GM19455 (cell line): ENCODE data around the gene CA6.
"Not testable (repeated sequence)": the region's sequence is repeated elsewhere in the genome, so short reads cannot be mapped to it uniquely, and the experiment has no call there.

Experiments used
- ATAC-seq: cut with Tn5 transposase; IDR thresholded peaks from one replicate; pipeline ENCODE4 v1.9.1; 2021; ENCODE audit not compliant: unreplicated experiment

CA6 gene

GRCh38 chr1:8926707-8927694 is 18.7 kb upstream of the CA6 start:
- no peak for ATAC-seq

- no peak for ATAC-seq
Observed at GRCh38 chr1:8930116-8930515, 15.6 kb upstream of the CA6 start.

- ATAC-seq = not testable (repeated sequence)
Observed at GRCh38 chr1:8937051-8937450, 8.6 kb upstream of the CA6 start.

GRCh38 chr1:8937701-8938100 is 8.0 kb upstream of the CA6 start:
- ATAC-seq = no peak

GRCh38 chr1:8938232-8938999 is 7.3 kb upstream of the CA6 start:
- no peak for ATAC-seq

GRCh38 chr1:8939000-8939265 is 6.7 kb upstream of the CA6 start:
- ATAC-seq = no peak

- ATAC-seq = no peak
Observed at GRCh38 chr1:8939362-8939995, 6.2 kb upstream of the CA6 start.

- no peak for ATAC-seq
Observed at GRCh38 chr1:8941906-8942305, 3.8 kb upstream of the CA6 start.

- ATAC-seq = no peak
Observed at GRCh38 chr1:8943498-8944405, 1.9 kb upstream of the CA6 start.

- no peak for ATAC-seq
Observed at GRCh38 chr1:8947127-8947691, 1.5 kb downstream of the CA6 start.

- no peak for ATAC-seq
Observed at GRCh38 chr1:8950309-8950708, 4.6 kb downstream of the CA6 start.

- no peak for ATAC-seq
Observed at GRCh38 chr1:8951231-8951630, 5.6 kb downstream of the CA6 start.

- no peak for ATAC-seq
Observed at GRCh38 chr1:8955406-8955805, 9.7 kb downstream of the CA6 start.

GRCh38 chr1:8956461-8957349 is 11.0 kb downstream of the CA6 start:
- ATAC-seq = no peak

GRCh38 chr1:8962812-8963530 is 17.3 kb downstream of the CA6 start:
- ATAC-seq = no peak

GRCh38 chr1:8963963-8964362 is 18.3 kb downstream of the CA6 start:
- ATAC-seq = no peak

GRCh38 chr1:8965121-8965820 is 19.6 kb downstream of the CA6 start:
- no peak for ATAC-seq

- ATAC-seq = no peak
Observed at GRCh38 chr1:8966606-8967005, 20.9 kb downstream of the CA6 start.
